H9 (cell line): Measurements from ENCODE around the gene PRDM8. TPM values are rescaled to one million over a fixed set of nuclear protein-coding genes. Genes with fewer than 3 reads are reported as not detected.

Experiments used
- DNase-seq: peaks from one replicate; pipeline ENCODE4 v3.0.0-alpha.2; 2017
- H2AFZ ChIP-seq: one replicate; pipeline ENCODE4 v1.6.1; 2013; ENCODE audit warnings: mild to moderate bottlenecking, low read length, control low read depth, moderate library complexity
- H2AK5ac ChIP-seq: 2 replicates; pipeline ENCODE4 v1.6.1; 2013; ENCODE audit warnings: low read length, control low read depth, mixed read lengths; ENCODE audit not compliant: insufficient read length
- H2BK120ac ChIP-seq: one replicate; pipeline ENCODE4 v1.6.1; 2013; ENCODE audit warnings: low read depth, mild to moderate bottlenecking, low read length, control low read depth, inconsistent platforms; ENCODE audit not compliant: poor library complexity, severe bottlenecking
- H2BK12ac ChIP-seq: 2 replicates; pipeline ENCODE4 v1.6.1; 2013; ENCODE audit warnings: low read length, control low read depth, mixed read lengths, low read depth; ENCODE audit not compliant: insufficient read length
- H2BK15ac ChIP-seq: 2 replicates; pipeline ENCODE4 v1.6.1; 2013; ENCODE audit warnings: low read depth, low read length, control low read depth
- H2BK20ac ChIP-seq: one replicate; pipeline ENCODE4 v1.6.1; 2013; ENCODE audit warnings: low read depth, mild to moderate bottlenecking, low read length, control low read depth, inconsistent platforms; ENCODE audit not compliant: poor library complexity, severe bottlenecking
- H2BK5ac ChIP-seq: 2 replicates; pipeline ENCODE4 v1.6.1; 2013; ENCODE audit warnings: low read length, control low read depth, mixed read lengths; ENCODE audit not compliant: insufficient read length
- H3K14ac ChIP-seq: 2 replicates; pipeline ENCODE4 v1.6.1; 2013; ENCODE audit warnings: low read length, control low read depth; ENCODE audit not compliant: insufficient read depth
- H3K18ac ChIP-seq: 2 replicates; pipeline ENCODE4 v1.6.1; 2013; ENCODE audit warnings: low read depth, mild to moderate bottlenecking, mixed read lengths, low read length, control low read depth; ENCODE audit not compliant: insufficient read length
- H3K23ac ChIP-seq: 2 replicates; pipeline ENCODE4 v1.6.1; 2013; ENCODE audit warnings: low read length, control low read depth, mixed read lengths, low read depth; ENCODE audit not compliant: insufficient read length
- H3K23me2 ChIP-seq: 2 replicates; pipeline ENCODE4 v1.6.1; 2013; ENCODE audit warnings: low read depth, mild to moderate bottlenecking, mixed read lengths, low read length, control low read depth; ENCODE audit not compliant: insufficient read length, poor library complexity, severe bottlenecking
- H3K27ac ChIP-seq: 2 replicates; pipeline ENCODE4 v1.5.1; 2013; ENCODE audit warnings: low read length, control low read depth, mixed read lengths, low read depth; ENCODE audit not compliant: insufficient read length
- H3K27me3 ChIP-seq: 2 replicates; pipeline ENCODE4 v1.6.1; 2013; ENCODE audit warnings: low read length, control low read depth, inconsistent platforms; ENCODE audit not compliant: insufficient read depth
- H3K4ac ChIP-seq: 2 replicates; pipeline ENCODE4 v1.6.1; 2013; ENCODE audit warnings: low read depth, mild to moderate bottlenecking, control low read depth, inconsistent platforms, low read length, moderate library complexity
- H3K4me1 ChIP-seq: 2 replicates; pipeline ENCODE4 v1.6.1; 2013; ENCODE audit warnings: low read length, control low read depth, inconsistent platforms; ENCODE audit not compliant: insufficient read depth
- H3K4me2 ChIP-seq: 2 replicates; pipeline ENCODE4 v1.6.1; 2013; ENCODE audit warnings: low read length, control low read depth, mixed read lengths; ENCODE audit not compliant: insufficient read length, insufficient read depth
- H3K56ac ChIP-seq: 2 replicates; pipeline ENCODE4 v1.6.1; 2013; ENCODE audit warnings: low read depth, mild to moderate bottlenecking, mixed read lengths, low read length, control low read depth; ENCODE audit not compliant: insufficient read length
- H3K79me1 ChIP-seq: 2 replicates; pipeline ENCODE4 v1.6.1; 2013; ENCODE audit warnings: low read depth, mild to moderate bottlenecking, moderate library complexity, low read length, control low read depth, inconsistent platforms; ENCODE audit not compliant: insufficient read depth, poor library complexity, severe bottlenecking
- H3K79me2 ChIP-seq: 2 replicates; pipeline ENCODE4 v1.6.1; 2013; ENCODE audit warnings: low read length, control low read depth, inconsistent platforms; ENCODE audit not compliant: insufficient read depth
- H3K9ac ChIP-seq: 2 replicates; pipeline ENCODE4 v1.6.1; 2013; ENCODE audit warnings: low read length, control low read depth, mixed read lengths; ENCODE audit not compliant: insufficient read length; ENCODE audit errors: extremely low read depth
- H3K9me3 ChIP-seq: one replicate; pipeline ENCODE4 v1.6.1; 2013; ENCODE audit warnings: low read depth, low read length, inconsistent platforms; ENCODE audit not compliant: control insufficient read depth
- H3T11ph ChIP-seq: one replicate; pipeline ENCODE4 v1.6.1; 2013; ENCODE audit warnings: mild to moderate bottlenecking, low read length, control low read depth, inconsistent platforms
- H4K20me1 ChIP-seq: one replicate; pipeline ENCODE4 v1.6.1; 2013; ENCODE audit not compliant: control insufficient read depth, insufficient read length, insufficient read depth
- H4K5ac ChIP-seq: 2 replicates; pipeline ENCODE4 v1.6.1; 2013; ENCODE audit warnings: low read depth, mild to moderate bottlenecking, mixed read lengths, low read length, control low read depth; ENCODE audit not compliant: insufficient read length
- H4K8ac ChIP-seq: replicated peaks from 2 replicates; pipeline ENCODE4 v1.6.1; 2013; ENCODE audit warnings: low read length, control low read depth, mixed read lengths, low read depth; ENCODE audit not compliant: insufficient read length
- H4K91ac ChIP-seq: 2 replicates; pipeline ENCODE4 v1.6.1; 2013; ENCODE audit warnings: low read depth, mild to moderate bottlenecking, moderate library complexity, mixed read lengths, low read length, control low read depth; ENCODE audit not compliant: insufficient read length
- H3K27ac Mint-ChIP-seq, 3 experiments: 2 replicates in 2 of 3; 3 replicates in 1 of 3; pipeline ENCODE4 v1.8.0; 2020 to 2021; ENCODE audit warnings: mixed read lengths in 3 of 3, mild to moderate bottlenecking in 1 of 3, moderate library complexity in 1 of 3
- H3K27me3 Mint-ChIP-seq: 2 replicates; pipeline ENCODE4 v1.8.0; 2021; ENCODE audit warnings: low read depth, mild to moderate bottlenecking, moderate library complexity, mixed read lengths
- H3K36me3 Mint-ChIP-seq, 3 experiments: 2 replicates in 2 of 3; 3 replicates in 1 of 3; pipeline ENCODE4 v1.8.0; 2020 to 2021; ENCODE audit warnings: low read depth in 3 of 3, mixed read lengths in 3 of 3; ENCODE audit not compliant: insufficient read depth in 1 of 3
- H3K4me1 Mint-ChIP-seq, 2 experiments: 2 replicates each; pipeline ENCODE4 v1.8.0; 2020; ENCODE audit warnings: mixed read lengths in 2 of 2
- H3K4me3 Mint-ChIP-seq, 2 experiments: 2 replicates in 1 of 2; 3 replicates in 1 of 2; pipeline ENCODE4 v1.8.0; 2020 to 2021; ENCODE audit warnings: mild to moderate bottlenecking in 2 of 2, mixed read lengths in 2 of 2, moderate library complexity in 1 of 2
- H3K9me3 Mint-ChIP-seq, 2 experiments: 2 replicates in 1 of 2; 3 replicates in 1 of 2; pipeline ENCODE4 v1.8.0; 2020; ENCODE audit warnings: mild to moderate bottlenecking in 2 of 2, mixed read lengths in 2 of 2, moderate library complexity in 1 of 2
- CTCF ChIP-seq: fragments of 200-600 bp; sonication (generic); conservative IDR thresholded peaks from 3 replicates; pipeline ENCODE4 v1.8.0; 2021; ENCODE audit warnings: antibody characterized with exemption, mild to moderate bottlenecking
- WGBS: extraction: QIAGEN DNeasy Blood & Tissue Kit; methylation state at CpG from one replicate; pipeline ENCODE4 v1.1.7; 2013; ENCODE audit warnings: missing lambda C conversion rate, low lambda C conversion rate, mixed read lengths; ENCODE audit not compliant: insufficient read length; ENCODE audit errors: extremely low coverage; 5-methylcytosine and 5-hydroxymethylcytosine counted together
- total RNA-seq: library from RNA; stranded (reverse); gene quantifications from 2 replicates; pipeline ENCODE4 v1.2.1, GENCODE V29; 2021

Gene PRDM8
- total RNA-seq, 1 experiment from 2014 or later = not detected

GRCh38 chr4:80239480-80240150, 42.3 kb downstream of the PRDM8 start:
- H3K23ac ChIP-seq = no peak overlapping the region
- no peaks in the 10 kb centered on the region for H3K79me1 ChIP-seq
- no peak overlapping the region for H3K9ac ChIP-seq
- DNase-seq = no peak
- no peaks in the 10 kb centered on the region for H3K9me3 ChIP-seq
- no peak overlapping the region for H2AFZ ChIP-seq
- H3K4ac ChIP-seq = no peak overlapping the region
- Mint-ChIP-seq H3K4me1 (no peaks in the 10 kb centered on the region), H3K4me3 (no peak overlapping the region), H3K36me3 (no peaks in the 10 kb centered on the region), H3K9me3 (no peaks in the 10 kb centered on the region), H3K27me3 (peaks cover 20% of the 10 kb centered on the region), H3K27ac (no peak overlapping the region)
- no peak overlapping the region for H3K56ac ChIP-seq
- no peak overlapping the region for H3K18ac ChIP-seq
- no peak overlapping the region for H2BK20ac ChIP-seq
- no peak overlapping the region for H4K8ac ChIP-seq
- no peak overlapping the region for H3K27ac ChIP-seq
- no peak overlapping the region for H2BK15ac ChIP-seq
- no peaks in the 10 kb centered on the region for H4K20me1 ChIP-seq
- H3K4me2 ChIP-seq = no peak overlapping the region
- H2AK5ac ChIP-seq = no peak overlapping the region
- TF ChIP-seq CTCF = no peak
- H2BK5ac ChIP-seq = no peak overlapping the region
- H3K23me2 ChIP-seq = no peaks in the 10 kb centered on the region
- H3K79me2 ChIP-seq = no peaks in the 10 kb centered on the region
- no peak overlapping the region for H4K91ac ChIP-seq
- WGBS = no CpG with 5 or more reads among the region's 3 CpGs
- H3K14ac ChIP-seq = no peak overlapping the region
- no peak overlapping the region for H3T11ph ChIP-seq
- H4K5ac ChIP-seq = no peak overlapping the region
- H2BK120ac ChIP-seq = no peak overlapping the region
- H3K4me1 ChIP-seq = no peaks in the 10 kb centered on the region
- H3K27me3 ChIP-seq = no peaks in the 10 kb centered on the region; the same call in 1 of the 2 replicates
- no peak overlapping the region for H2BK12ac ChIP-seq
